ENCODE measurements around the gene FOXO3.

GRCh38 chr6:108623995-108624394, 63.3 kb downstream of the FOXO3 start:
- TF ChIP-seq CTCF (IDR thresholded peaks at IDR 0.05), result no peak
- TF ChIP-seq POLR2A (IDR thresholded peaks at IDR 0.05), result no peak
- no peak for TF ChIP-seq EP300 (IDR thresholded peaks at IDR 0.05)
